Activated CD8-positive, alpha-beta memory T cell treated with anti-CD3 and anti-CD28 coated beads, Interleukin-2, amount 50 U/mL, for 1 hour (primary cell): ENCODE results near the gene RACK1.
"Not testable (repeated sequence)": the region's sequence is repeated elsewhere in the genome, so short reads cannot be mapped to it uniquely, and the experiment has no call there.

Experiments
- DNase-seq: peaks from one replicate; pipeline ENCODE4 v3.0.0-alpha.2; 2020; ENCODE audit errors: extremely low read depth

RACK1 gene

GRCh38 chr5:181214249-181214648 lies 29.5 kb downstream of the RACK1 start:
- not testable (repeated sequence) for DNase-seq

GRCh38 chr5:181212934-181213333 lies 30.8 kb downstream of the RACK1 start:
- DNase-seq, result no peak

GRCh38 chr5:181212080-181212479 lies 31.6 kb downstream of the RACK1 start:
- DNase-seq, result no peak

- DNase-seq, result no peak
Observed at GRCh38 chr5:181211208-181211607, 32.5 kb downstream of the RACK1 start.

GRCh38 chr5:181210698-181211097 lies 33.0 kb downstream of the RACK1 start:
- not testable (repeated sequence) for DNase-seq

GRCh38 chr5:181210148-181210547 lies 33.6 kb downstream of the RACK1 start:
- not testable (repeated sequence) for DNase-seq

GRCh38 chr5:181209006-181209405 lies 34.7 kb downstream of the RACK1 start:
- DNase-seq, result not testable (repeated sequence)

- no peak for DNase-seq
Observed at GRCh38 chr5:181207960-181208253, 35.8 kb downstream of the RACK1 start.

GRCh38 chr5:181207214-181207959 lies 36.3 kb downstream of the RACK1 start:
- no peak for DNase-seq

GRCh38 chr5:181205761-181206649 lies 37.7 kb downstream of the RACK1 start:
- no peak for DNase-seq

GRCh38 chr5:181204826-181205760 lies 38.6 kb downstream of the RACK1 start, which contains the start of gene TRIM7:
Gene TRIM7 (minus strand): TSS chr5:181205196. CDS start chr5:181205110, 86 bp downstream.
- no peak for DNase-seq

- DNase-seq, result no peak
Observed at GRCh38 chr5:181204113-181204825, 39.4 kb downstream of the RACK1 start.

GRCh38 chr5:181203777-181204112 lies 40.0 kb downstream of the RACK1 start:
- DNase-seq, result no peak

GRCh38 chr5:181203093-181203711 lies 40.5 kb downstream of the RACK1 start:
- DNase-seq, result no peak

- no peak for DNase-seq
Observed at GRCh38 chr5:181200816-181201215, 42.9 kb downstream of the RACK1 start.

- DNase-seq, result no peak
Observed at GRCh38 chr5:181199881-181200638, 43.6 kb downstream of the RACK1 start.

GRCh38 chr5:181198905-181199519 lies 44.7 kb downstream of the RACK1 start:
- DNase-seq, result no peak

GRCh38 chr5:181198106-181198685 lies 45.5 kb downstream of the RACK1 start:
- DNase-seq, result no peak

GRCh38 chr5:181197326-181197951 lies 46.3 kb downstream of the RACK1 start:
- no peak for DNase-seq
